Suprapubic skin (tissue), 3 donors: ENCODE measurements around the gene DGCR6L.
"Not testable (repeated sequence)": the region's sequence is repeated elsewhere in the genome, so short reads cannot be mapped to it uniquely, and the experiment has no call there.

Source experiments
- POLR2AphosphoS5 ChIP-seq, 3 donors: sonication (generic); formaldehyde crosslinking; IDR thresholded peaks; one replicate each; pipeline ENCODE4 v1.6.1; 2017; ENCODE audit warnings: antibody characterized with exemption in 3 of 3
- TF ChIP-seq, protein P1 (sequence below), 2 donors: fragments of 200-600 bp in 1 of 2; fragments of 450-650 bp in 1 of 2; sonication (generic) in 1 of 2; IDR thresholded peaks; one replicate each; pipeline ENCODE4 v1.5.1; 2016 to 2019; ENCODE audit warnings: antibody characterized with exemption in 2 of 2, mild to moderate bottlenecking in 1 of 2, moderate library complexity in 1 of 2

DNA sequence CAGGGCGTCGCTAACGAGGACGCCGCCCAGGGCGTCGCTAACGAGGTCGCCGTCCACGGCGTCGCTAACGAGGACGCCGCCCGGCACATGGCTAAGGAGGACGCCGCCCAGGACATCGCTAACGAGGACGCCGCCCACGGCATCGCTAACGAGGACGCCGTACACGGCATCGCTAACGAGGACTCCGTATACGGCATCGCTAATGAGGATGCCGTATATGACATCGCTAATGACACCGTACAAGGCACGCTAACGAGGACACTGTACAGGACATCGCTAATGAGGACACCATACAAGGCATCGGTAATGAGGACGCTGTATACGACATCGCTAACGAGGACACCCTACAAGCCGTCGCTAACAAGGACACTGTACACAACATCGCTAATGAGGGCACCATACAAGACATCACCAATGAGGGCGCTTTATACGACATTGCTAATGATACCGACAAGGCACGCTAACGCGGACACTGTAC is 41.9 kb upstream of the DGCR6L start:
- TF ChIP-seq, protein P1, sequence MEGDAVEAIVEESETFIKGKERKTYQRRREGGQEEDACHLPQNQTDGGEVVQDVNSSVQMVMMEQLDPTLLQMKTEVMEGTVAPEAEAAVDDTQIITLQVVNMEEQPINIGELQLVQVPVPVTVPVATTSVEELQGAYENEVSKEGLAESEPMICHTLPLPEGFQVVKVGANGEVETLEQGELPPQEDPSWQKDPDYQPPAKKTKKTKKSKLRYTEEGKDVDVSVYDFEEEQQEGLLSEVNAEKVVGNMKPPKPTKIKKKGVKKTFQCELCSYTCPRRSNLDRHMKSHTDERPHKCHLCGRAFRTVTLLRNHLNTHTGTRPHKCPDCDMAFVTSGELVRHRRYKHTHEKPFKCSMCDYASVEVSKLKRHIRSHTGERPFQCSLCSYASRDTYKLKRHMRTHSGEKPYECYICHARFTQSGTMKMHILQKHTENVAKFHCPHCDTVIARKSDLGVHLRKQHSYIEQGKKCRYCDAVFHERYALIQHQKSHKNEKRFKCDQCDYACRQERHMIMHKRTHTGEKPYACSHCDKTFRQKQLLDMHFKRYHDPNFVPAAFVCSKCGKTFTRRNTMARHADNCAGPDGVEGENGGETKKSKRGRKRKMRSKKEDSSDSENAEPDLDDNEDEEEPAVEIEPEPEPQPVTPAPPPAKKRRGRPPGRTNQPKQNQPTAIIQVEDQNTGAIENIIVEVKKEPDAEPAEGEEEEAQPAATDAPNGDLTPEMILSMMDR (IDR thresholded peaks at IDR 0.05) = not testable (repeated sequence)
- not testable (repeated sequence) for TF ChIP-seq POLR2AphosphoS5 (IDR thresholded peaks at IDR 0.05)
